Lower leg skin (tissue), 4 donors: Measurements from ENCODE around the gene G2E3. TPM values are rescaled to one million over a fixed set of nuclear protein-coding genes. Genes with fewer than 3 reads are reported as not detected.

Source experiments
- DNase-seq, 2 donors: peaks; one replicate each; pipeline ENCODE4 v3.0.0-alpha.2; 2019; ENCODE audit warnings: low spot score in 2 of 2
- H3K4me3 ChIP-seq: fragments of 200-600 bp; sonication (generic); 2 replicates; pipeline ENCODE4 v1.5.1; 2017; ENCODE audit warnings: mild to moderate bottlenecking, low read depth; ENCODE audit not compliant: poor library complexity, severe bottlenecking
- CTCF ChIP-seq, 3 donors: fragments of 450-650 bp; IDR thresholded peaks; one replicate each; pipeline ENCODE4 v1.5.1; 2016; ENCODE audit warnings: antibody characterized with exemption in 3 of 3, mild to moderate bottlenecking in 3 of 3, moderate library complexity in 2 of 3
- POLR2A ChIP-seq, 2 donors: fragments of 450-650 bp; IDR thresholded peaks; one replicate each; pipeline ENCODE4 v1.6.1; 2016 to 2017; ENCODE audit warnings: antibody characterized with exemption in 2 of 2, mild to moderate bottlenecking in 1 of 2, moderate library complexity in 1 of 2
- WGBS, 2 donors: methylation state at CpG; one replicate each; pipeline ENCODE4 v1.1.5; 2018; 5-methylcytosine and 5-hydroxymethylcytosine counted together
- intact Hi-C: fragments of 100-400 bp; cut with DNase I; formaldehyde crosslinking; loops from one replicate; pipeline ENCODE4 v1.15.0; 2023; ENCODE audit warnings: low total_unique reads
- total RNA-seq, 4 donors: library from RNA; depleted of rRNA; stranded (reverse); fragments of >200 nt; gene quantifications; one replicate each; pipeline ENCODE4 v1.1.0, GENCODE V29; 2016

The G2E3 gene
- total RNA-seq, 4 donors from 2014 or later: 8.0 to 13.0 (median 10.6) TPM

- no peak overlapping the region for H3K4me3 ChIP-seq
- intact Hi-C loops: no loop called here
- WGBS, 2 donors: 95 to 100% methylated on average over 2 of the region's 2 CpGs
- TF ChIP-seq CTCF (IDR thresholded peaks at IDR 0.05) (no peak), POLR2A (IDR thresholded peaks at IDR 0.05) (no peak)
- no peak for DNase-seq
These were observed 89.5 kb downstream of the G2E3 start for GRCh38 chr14:30648471-30648870.

- TF ChIP-seq CTCF (IDR thresholded peaks at IDR 0.05) (no peak), POLR2A (IDR thresholded peaks at IDR 0.05) (no peak)
- WGBS, 2 donors: 91% methylated on average over 6 of the region's 6 CpGs
- no peak for DNase-seq
- intact Hi-C loops: no loop called here
- no peak overlapping the region for H3K4me3 ChIP-seq
These were observed 93.0 kb downstream of the G2E3 start for GRCh38 chr14:30651937-30652336.

- DNase-seq: no peak
- intact Hi-C loops: no loop called here
- TF ChIP-seq CTCF (IDR thresholded peaks at IDR 0.05) (no peak), POLR2A (IDR thresholded peaks at IDR 0.05) (no peak)
- no peak overlapping the region for H3K4me3 ChIP-seq
These were observed 96.2 kb downstream of the G2E3 start for GRCh38 chr14:30655124-30655523.

GRCh38 chr14:30655658-30656057, 96.7 kb downstream of the G2E3 start:
- no peak overlapping the region for H3K4me3 ChIP-seq
- no peak for TF ChIP-seq POLR2A (IDR thresholded peaks at IDR 0.05)
- no peak for TF ChIP-seq CTCF (IDR thresholded peaks at IDR 0.05)
- no peak for DNase-seq
- WGBS, 2 donors: 92 to 94% methylated on average over 3 of the region's 3 CpGs
- intact Hi-C loops: no loop called here

GRCh38 chr14:30656190-30656632, 97.3 kb downstream of the G2E3 start:
- no peak for DNase-seq
- WGBS, 2 donors: 53 to 56% methylated on average over 8 of the region's 8 CpGs
- intact Hi-C loops: no loop called here
- TF ChIP-seq CTCF (IDR thresholded peaks at IDR 0.05): no peak
- no peak for TF ChIP-seq POLR2A (IDR thresholded peaks at IDR 0.05)
- H3K4me3 ChIP-seq: no peak overlapping the region

GRCh38 chr14:30657050-30657449, 98.1 kb downstream of the G2E3 start:
- intact Hi-C loops: no loop called here
- WGBS, 2 donors: 79 to 93% methylated on average over 2 of the region's 2 CpGs

More at GRCh38 chr14:30657050-30657449, 98.1 kb downstream of the G2E3 start:
- no peak overlapping the region for H3K4me3 ChIP-seq
- DNase-seq: no peak
- TF ChIP-seq CTCF (IDR thresholded peaks at IDR 0.05): no peak
- TF ChIP-seq POLR2A (IDR thresholded peaks at IDR 0.05): no peak
